Spleen (tissue), 11 donors: Measurements from ENCODE around the gene TTC23. TPM values are rescaled to one million over a fixed set of nuclear protein-coding genes. Genes with fewer than 3 reads are reported as not detected.

Experiments used
- DNase-seq: peaks from one replicate; pipeline ENCODE4 v3.0.0-alpha.2; 2020
- H3K27ac ChIP-seq, 8 donors: fragments of 200-600 bp; sonication (generic) in 7 of 8; 1 replicate in 4 of 8; 2 replicates in 4 of 8; pipeline versions ENCODE4 v1.5.0 to v1.8.0; 2016 to 2021; ENCODE audit warnings: inconsistent platforms in 4 of 8, mild to moderate bottlenecking in 4 of 8, moderate library complexity in 1 of 8
- H3K27me3 ChIP-seq, 7 donors: fragments of 200-600 bp; sonication (generic) in 6 of 7; replicated peaks in 1 of 7; 1 replicate in 4 of 7; 2 replicates in 3 of 7; pipeline versions ENCODE4 v1.5.0 to v1.8.0; 2016 to 2021; ENCODE audit warnings: inconsistent platforms in 3 of 7, mild to moderate bottlenecking in 1 of 7
- H3K36me3 ChIP-seq, 6 donors: fragments of 200-600 bp; sonication (generic) in 5 of 6; 1 replicate in 4 of 6; 2 replicates in 2 of 6; pipeline versions ENCODE4 v1.5.0 to v1.8.0; 2016 to 2021; ENCODE audit warnings: inconsistent platforms in 2 of 6
- H3K4me1 ChIP-seq, 6 donors: fragments of 200-600 bp; sonication (generic) in 5 of 6; 1 replicate in 3 of 6; 2 replicates in 3 of 6; pipeline versions ENCODE4 v1.5.0 to v1.8.0; 2016 to 2021; ENCODE audit warnings: inconsistent platforms in 3 of 6
- H3K4me3 ChIP-seq, 8 donors: fragments of 200-600 bp; sonication (generic) in 7 of 8; 1 replicate in 4 of 8; 2 replicates in 4 of 8; pipeline versions ENCODE4 v1.5.0 to v1.8.0; 2016 to 2021; ENCODE audit warnings: inconsistent platforms in 4 of 8, mild to moderate bottlenecking in 4 of 8, moderate library complexity in 2 of 8
- H3K9me3 ChIP-seq, 8 donors: fragments of 200-600 bp; sonication (generic) in 7 of 8; 1 replicate in 4 of 8; 2 replicates in 4 of 8; pipeline versions ENCODE4 v1.5.0 to v1.8.0; 2016 to 2021; ENCODE audit warnings: inconsistent platforms in 4 of 8
- POLR2A ChIP-seq, 3 donors: fragments of 450-650 bp; IDR thresholded peaks; one replicate each; pipeline ENCODE4 v1.5.1; 2017; ENCODE audit warnings: antibody characterized with exemption in 3 of 3, mild to moderate bottlenecking in 1 of 3
- POLR2AphosphoS5 ChIP-seq, 3 donors: sonication (generic); formaldehyde crosslinking; IDR thresholded peaks; one replicate each; pipeline ENCODE4 v1.5.1; 2017; ENCODE audit warnings: antibody characterized with exemption in 3 of 3
- WGBS, 5 donors: extraction: QIAGEN DNeasy Blood & Tissue Kit in 3 of 5; methylation state at CpG; one replicate each; pipeline versions ENCODE4 v1.1.5 to v1.1.7; 2013 to 2018; 5-methylcytosine and 5-hydroxymethylcytosine counted together
- intact Hi-C: fragments of 100-400 bp; cut with DNase I; formaldehyde crosslinking; loops from one replicate; pipeline ENCODE4 v1.15.0; 2023; ENCODE audit warnings: low total_unique reads
- polyA plus RNA-seq, 3 donors: library from polyadenylated mRNA; stranded (reverse); fragments of 200-250 nt; gene quantifications; one replicate each; pipeline ENCODE4 v1.2.1, GENCODE V29; 2013
- total RNA-seq, 7 donors: library from RNA; depleted of rRNA in 3 of 7; stranded (reverse); fragments of >200 nt in 3 of 7; fragmentation: NEBNext Ultra II Directional in 4 of 7; extraction: Animal tissue kit (Norgen Biotek cat#: 25700) in 4 of 7; gene quantifications; one replicate each; pipeline versions ENCODE4 v1.1.0 to v1.2.1, GENCODE V29; 2016 to 2021
- TF ChIP-seq, protein P1 (sequence below), 11 experiments: fragments of 200-600 bp in 7 of 11; fragments of 450-650 bp in 4 of 11; sonication (generic) in 4 of 11; IDR thresholded peaks in 8 of 11; conservative IDR thresholded peaks in 3 of 11; 1 replicate in 7 of 11; 2 replicates in 4 of 11; pipeline versions ENCODE4 v1.4.0 to v1.8.0; 2016 to 2021; ENCODE audit warnings: antibody characterized with exemption in 11 of 11, inconsistent platforms in 4 of 11, mild to moderate bottlenecking in 1 of 11
- donor health status: healthy with polysubstance abuse.
- donor health status: DM: no; HTN: no; CAD: no; lungs with moderate emphysema.
- donor health status: DM: no; HTN: no; CAD: no.
- donor health status: Bipolar disorder and iron deficiency.
- donor health status: healthy.
- donor health status: DM: no; HTN: no; CAD: no.
- donor health status: DM: yes; HTN: yes; CAD: no.

TTC23 gene
- total and polyA plus RNA-seq, 10 donors, result 3.6 to 17.0 (median 12.0) TPM

DNA sequence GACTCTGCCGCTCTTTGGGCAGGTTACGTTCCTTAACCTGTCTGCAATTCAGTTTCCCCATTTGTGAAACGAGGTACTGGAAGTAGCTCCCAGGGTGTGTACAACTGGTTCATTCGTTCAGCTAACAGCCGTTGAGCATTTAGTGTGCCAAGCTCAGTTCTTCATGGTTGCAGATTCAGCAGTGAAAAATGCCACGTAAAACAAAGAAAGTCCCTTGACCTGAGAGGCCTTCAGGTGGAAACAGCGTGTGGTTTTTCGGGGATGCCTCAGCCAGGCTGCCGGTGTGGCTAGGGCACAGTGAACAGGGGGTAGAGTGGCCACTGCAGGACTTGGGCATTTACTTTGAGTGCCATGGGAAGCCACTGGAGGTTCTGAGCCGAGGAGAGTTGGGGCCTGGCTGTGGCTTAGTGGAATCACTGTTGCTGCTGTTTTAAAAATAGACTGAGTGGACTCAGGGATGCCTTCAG is 139.8 kb downstream of the TTC23 start:
- H3K36me3 ChIP-seq, result no peaks in the 10 kb centered on the region
- TF ChIP-seq POLR2AphosphoS5 (IDR thresholded peaks at IDR 0.05) (no peak), POLR2A (IDR thresholded peaks at IDR 0.05) (no peak)
- TF ChIP-seq, protein P1, sequence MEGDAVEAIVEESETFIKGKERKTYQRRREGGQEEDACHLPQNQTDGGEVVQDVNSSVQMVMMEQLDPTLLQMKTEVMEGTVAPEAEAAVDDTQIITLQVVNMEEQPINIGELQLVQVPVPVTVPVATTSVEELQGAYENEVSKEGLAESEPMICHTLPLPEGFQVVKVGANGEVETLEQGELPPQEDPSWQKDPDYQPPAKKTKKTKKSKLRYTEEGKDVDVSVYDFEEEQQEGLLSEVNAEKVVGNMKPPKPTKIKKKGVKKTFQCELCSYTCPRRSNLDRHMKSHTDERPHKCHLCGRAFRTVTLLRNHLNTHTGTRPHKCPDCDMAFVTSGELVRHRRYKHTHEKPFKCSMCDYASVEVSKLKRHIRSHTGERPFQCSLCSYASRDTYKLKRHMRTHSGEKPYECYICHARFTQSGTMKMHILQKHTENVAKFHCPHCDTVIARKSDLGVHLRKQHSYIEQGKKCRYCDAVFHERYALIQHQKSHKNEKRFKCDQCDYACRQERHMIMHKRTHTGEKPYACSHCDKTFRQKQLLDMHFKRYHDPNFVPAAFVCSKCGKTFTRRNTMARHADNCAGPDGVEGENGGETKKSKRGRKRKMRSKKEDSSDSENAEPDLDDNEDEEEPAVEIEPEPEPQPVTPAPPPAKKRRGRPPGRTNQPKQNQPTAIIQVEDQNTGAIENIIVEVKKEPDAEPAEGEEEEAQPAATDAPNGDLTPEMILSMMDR (IDR thresholded peaks at IDR 0.05 in 8 of 11, conservative IDR thresholded peaks at IDR 0.05 in 3 of 11), result no peak
- H3K27me3 ChIP-seq, result peaks cover 0 to 44% (median 23%) of the 10 kb centered on the region in 7 donors
- peaks cover 5 to 35% (median 26%) of the 10 kb centered on the region in 6 donors for H3K4me1 ChIP-seq
- no peak overlapping the region for H3K4me3 ChIP-seq
- H3K27ac ChIP-seq, result no peak overlapping the region
- 83 to 92% (median 85%) methylated on average over 10 of the region's 10 CpGs for WGBS, 5 donors
- peak; percentile 46 for DNase-seq
- intact Hi-C loops, result no loop called here
- no peaks in the 10 kb centered on the region for H3K9me3 ChIP-seq

DNA sequence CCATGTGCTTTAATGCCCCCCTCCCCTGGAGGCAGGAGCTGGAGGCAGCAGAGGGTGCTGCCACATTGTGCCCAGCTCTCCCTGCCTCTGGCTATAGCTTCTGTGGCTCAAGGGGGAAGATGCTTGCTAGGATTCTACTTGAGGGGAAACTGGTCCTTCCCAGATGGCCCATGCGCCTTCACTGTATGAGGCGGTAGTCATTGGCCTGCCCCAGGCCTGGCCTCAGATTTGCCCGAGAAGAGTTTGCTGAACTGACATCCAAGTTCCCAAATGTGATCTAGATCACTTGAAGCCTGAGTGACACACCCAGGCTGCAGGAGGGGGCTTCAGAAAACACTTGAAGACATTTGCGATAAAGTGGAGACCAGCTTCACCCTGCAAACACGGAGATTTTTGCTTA is 140.4 kb downstream of the TTC23 start:
- DNase-seq, result no peak
- Histone ChIP-seq H3K27ac (no peak overlapping the region), H3K36me3 (no peaks in the 10 kb centered on the region), H3K27me3 (peaks cover 0 to 49% (median 23%) of the 10 kb centered on the region in 7 donors), H3K4me3 (no peak overlapping the region), H3K9me3 (no peaks in the 10 kb centered on the region), H3K4me1 (peaks cover 5 to 39% (median 26%) of the 10 kb centered on the region in 6 donors)
- intact Hi-C loops, result no loop called here
- 92 to 96% (median 93%) methylated on average over 5 of the region's 5 CpGs for WGBS, 5 donors
- TF ChIP-seq POLR2A (IDR thresholded peaks at IDR 0.05) (no peak), POLR2AphosphoS5 (IDR thresholded peaks at IDR 0.05) (no peak)
- TF ChIP-seq, protein P1 (IDR thresholded peaks at IDR 0.05 in 8 of 11, conservative IDR thresholded peaks at IDR 0.05 in 3 of 11), result no peak

DNA sequence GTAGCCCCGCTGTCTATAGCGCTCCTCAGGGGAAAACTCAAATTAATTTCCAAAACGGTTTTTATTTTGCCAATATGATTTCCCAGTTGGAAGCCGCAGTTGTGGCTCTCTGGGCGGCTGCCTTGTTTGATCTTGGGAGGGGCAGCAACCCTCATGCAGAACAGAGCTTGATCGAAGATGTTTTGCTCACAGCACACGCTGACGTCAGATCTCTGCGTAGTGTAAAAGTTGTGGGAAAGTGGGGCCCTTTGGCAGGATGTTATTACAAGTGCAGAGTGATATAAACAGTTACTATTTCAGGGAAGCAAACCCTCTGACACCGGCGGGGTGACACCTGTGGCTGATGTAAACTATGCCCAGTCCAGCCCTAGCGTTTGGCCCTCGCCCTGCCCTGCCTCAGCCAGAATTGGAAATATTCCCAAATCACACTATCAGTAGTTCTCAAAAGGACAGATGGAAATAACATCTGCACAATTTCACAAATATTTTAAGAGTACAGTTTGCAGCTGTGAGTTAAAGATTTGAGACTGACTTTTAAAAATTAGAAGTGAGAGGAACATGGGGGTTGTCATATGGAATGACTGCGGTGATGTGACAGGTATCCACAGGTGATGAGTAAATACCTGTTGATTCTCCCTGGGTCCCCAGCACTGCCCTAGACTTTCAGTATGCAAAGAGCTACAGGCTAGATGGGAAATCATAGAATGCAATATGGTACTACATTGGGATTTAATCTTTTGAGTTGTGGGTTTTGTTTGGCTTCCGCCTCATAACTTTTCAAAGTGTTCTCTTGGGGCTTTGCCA is 142.8 kb downstream of the TTC23 start:
- DNase-seq, result peak; percentile 53

More for the DNA sequence above, 142.8 kb downstream of the TTC23 start:
- peaks cover 5 to 39% (median 26%) of the 10 kb centered on the region in 6 donors for H3K4me1 ChIP-seq
- 50 to 60% (median 54%) methylated on average over 14 to 15 of the region's 15 CpGs for WGBS, 5 donors
- H3K4me3 ChIP-seq, result peak overlapping the region in 6 of 8 donors; percentile 39 to 77 (median 54)
- H3K9me3 ChIP-seq, result no peaks in the 10 kb centered on the region
- H3K27ac ChIP-seq, result peak overlapping the region in 2 of 8 donors; percentile 60 to 68
- no peaks in the 10 kb centered on the region for H3K36me3 ChIP-seq
- H3K27me3 ChIP-seq, result peaks cover 0 to 73% (median 39%) of the 10 kb centered on the region in 7 donors
- TF ChIP-seq, protein P1 (IDR thresholded peaks at IDR 0.05 in 8 of 11, conservative IDR thresholded peaks at IDR 0.05 in 3 of 11), result no peak
- TF ChIP-seq POLR2AphosphoS5 (IDR thresholded peaks at IDR 0.05) (no peak), POLR2A (IDR thresholded peaks at IDR 0.05) (no peak)
- intact Hi-C loops, result loop anchor here (2.0 kb wide), 1 partner anchor 106 kb away; no protein-coding TSS in a partner anchor
